TTC549 (cell line): ENCODE measurements around the gene PAX6.

Experiments
- FAIRE-seq: peaks from 2 replicates; lab custom pipeline; 2012; peaks lifted over from hg19 to GRCh38; lab: Jason Lieb, UNC

Gene PAX6

GRCh38 chr11:31810779-31811647, at the start of gene PAX6:
Gene PAX6 (minus strand): TSS chr11:31811322. CDS start chr11:31806411, 4,911 bp downstream.
- no peak for FAIRE-seq

DNA sequence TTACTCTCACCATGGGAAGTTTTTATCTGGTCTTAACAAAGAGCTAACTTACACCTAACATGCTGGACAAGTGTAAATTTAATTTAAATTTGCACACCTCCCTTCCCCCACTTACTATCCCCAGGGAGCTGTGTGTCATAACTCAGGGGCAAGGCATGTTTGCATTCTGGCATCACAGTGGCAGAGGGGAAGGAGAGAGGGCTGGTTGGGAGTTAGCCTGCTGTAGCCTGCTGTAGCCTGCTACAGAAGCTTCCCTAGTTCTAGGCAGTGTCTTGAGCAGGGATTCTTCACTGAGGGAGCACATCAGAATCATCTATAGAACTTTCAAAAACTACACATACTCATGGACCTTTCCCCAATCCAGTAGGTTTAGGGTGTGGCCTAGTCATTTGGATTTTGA, 49.3 kb upstream of the PAX6 start:
- no peak for FAIRE-seq

GRCh38 chr11:31856248-31856647, 45.1 kb upstream of the PAX6 start:
- FAIRE-seq = no peak

GRCh38 chr11:31855466-31855865, 44.3 kb upstream of the PAX6 start:
- no peak for FAIRE-seq

- no peak for FAIRE-seq
Observed at GRCh38 chr11:31850365-31850764, 39.2 kb upstream of the PAX6 start.

DNA sequence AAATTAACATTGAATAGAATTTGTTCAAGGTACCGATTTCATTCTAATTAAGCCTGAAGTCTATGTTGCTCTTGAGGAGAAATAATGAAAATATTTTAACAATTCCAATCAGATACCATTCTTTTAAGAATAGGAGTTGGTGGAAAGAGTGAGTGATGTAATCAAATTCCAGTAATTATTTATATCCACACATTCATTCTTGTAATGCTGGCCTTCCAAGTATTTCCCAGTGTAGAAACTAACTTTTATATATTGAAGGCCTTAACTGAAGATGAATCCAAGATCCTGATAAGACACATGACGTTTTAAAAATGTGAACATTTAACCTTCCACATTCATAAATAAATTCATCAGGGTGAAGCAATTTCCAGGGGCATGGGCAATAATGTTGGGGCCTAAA, 36.6 kb upstream of the PAX6 start:
- FAIRE-seq = no peak

GRCh38 chr11:31845331-31845730, 34.2 kb upstream of the PAX6 start:
- FAIRE-seq = no peak

DNA sequence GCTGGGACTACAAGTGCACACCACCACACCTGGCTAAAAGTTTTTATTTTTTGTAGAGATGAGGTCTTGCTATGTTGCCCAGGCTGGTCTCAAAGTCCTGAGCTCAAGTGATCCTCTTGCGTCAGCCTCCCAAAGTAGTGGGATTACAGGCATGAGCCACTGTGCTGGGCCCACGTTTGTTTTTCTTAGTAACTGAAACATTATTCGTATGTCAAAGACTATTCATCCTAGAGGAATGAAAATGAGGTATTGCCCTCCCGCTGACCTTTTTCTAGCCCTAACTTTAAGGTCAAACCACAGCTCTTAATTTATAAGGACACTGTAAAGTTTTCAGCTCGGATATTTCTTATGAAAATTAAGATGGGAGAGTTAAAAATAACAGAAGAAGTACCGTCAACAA, 33.2 kb upstream of the PAX6 start:
- no peak for FAIRE-seq

GRCh38 chr11:31841435-31841834, 30.3 kb upstream of the PAX6 start:
- no peak for FAIRE-seq

- no peak for FAIRE-seq
Observed at GRCh38 chr11:31834237-31834636, 23.1 kb upstream of the PAX6 start.

- no peak for FAIRE-seq
Observed at GRCh38 chr11:31830406-31830805, 19.3 kb upstream of the PAX6 start.

- no peak for FAIRE-seq
Observed at GRCh38 chr11:31828217-31828616, 17.1 kb upstream of the PAX6 start.

DNA sequence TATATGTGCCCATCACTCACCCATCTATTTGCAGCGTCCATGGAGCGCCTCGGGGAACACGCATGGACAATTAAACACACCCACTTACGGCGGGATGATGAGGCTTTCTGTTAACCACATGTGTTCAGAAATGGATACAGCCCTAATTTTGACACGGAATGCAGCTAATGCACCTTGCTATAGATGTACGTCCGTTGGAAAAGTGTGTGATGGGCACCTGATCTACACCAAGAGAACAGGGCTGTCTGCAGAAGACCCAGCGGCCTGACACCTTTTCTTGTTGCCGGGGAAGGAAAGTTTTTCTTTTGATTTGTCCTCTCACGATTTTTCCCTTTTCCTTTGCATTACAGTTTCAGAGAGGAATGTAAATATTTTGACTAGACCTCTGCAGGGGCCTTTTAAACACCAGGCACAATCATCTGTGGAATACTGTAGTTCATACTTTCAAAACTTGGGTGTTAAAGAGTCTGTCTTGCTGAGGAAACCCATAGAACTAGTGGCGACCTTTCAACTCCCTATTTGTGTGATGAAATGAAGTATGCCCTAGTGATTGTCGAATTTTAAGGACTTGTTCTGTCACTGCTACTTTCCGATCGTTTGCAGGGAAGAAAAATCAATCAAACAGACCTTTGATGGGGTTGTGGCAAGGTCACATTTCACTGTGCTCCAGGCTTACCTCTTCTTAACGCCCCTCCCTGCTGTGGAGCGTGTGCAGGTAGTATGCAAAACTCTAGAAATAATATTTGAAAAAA, 16.5 kb upstream of the PAX6 start:
- FAIRE-seq = no peak

- FAIRE-seq = no peak
Observed at GRCh38 chr11:31826536-31827438, 15.7 kb upstream of the PAX6 start.

- FAIRE-seq = no peak
Observed at GRCh38 chr11:31825838-31826484, 14.8 kb upstream of the PAX6 start.

GRCh38 chr11:31824879-31825837, 14.0 kb upstream of the PAX6 start:
- FAIRE-seq = no peak

GRCh38 chr11:31824332-31824878, 13.3 kb upstream of the PAX6 start:
- FAIRE-seq = no peak

DNA sequence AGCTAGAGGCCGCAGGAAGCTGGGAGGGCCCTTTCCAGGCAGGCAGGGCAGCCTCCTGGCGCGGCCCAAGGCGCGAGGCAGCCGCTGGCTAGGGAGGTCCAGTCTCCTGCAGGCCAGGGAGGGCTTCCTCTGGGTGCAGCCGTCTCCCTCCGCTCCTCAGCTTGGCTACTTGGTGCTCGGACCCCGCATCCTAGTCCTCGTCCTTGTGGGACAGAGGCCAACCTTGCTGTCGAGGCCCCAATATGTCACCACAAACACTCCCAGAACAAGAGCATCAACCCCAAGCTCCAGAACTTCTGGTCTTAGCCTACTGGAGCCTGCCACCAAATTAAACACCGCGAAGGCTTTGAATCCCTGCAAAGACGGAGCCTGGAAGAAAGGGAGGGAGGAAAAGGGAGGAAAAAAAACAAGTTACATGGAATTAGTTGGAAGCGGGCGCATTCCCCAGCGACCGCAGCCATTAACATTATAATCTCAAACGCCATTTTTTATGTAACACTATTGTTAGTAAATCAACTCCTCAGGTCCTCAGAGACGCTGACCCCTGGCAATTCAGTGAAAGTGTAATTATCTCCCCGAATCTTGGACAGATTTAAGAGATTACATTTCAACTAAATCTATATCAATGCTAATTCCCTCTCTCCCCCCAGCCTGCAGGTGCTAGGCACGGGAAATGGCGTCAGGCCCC, 12.7 kb upstream of the PAX6 start:
- FAIRE-seq = no peak

DNA sequence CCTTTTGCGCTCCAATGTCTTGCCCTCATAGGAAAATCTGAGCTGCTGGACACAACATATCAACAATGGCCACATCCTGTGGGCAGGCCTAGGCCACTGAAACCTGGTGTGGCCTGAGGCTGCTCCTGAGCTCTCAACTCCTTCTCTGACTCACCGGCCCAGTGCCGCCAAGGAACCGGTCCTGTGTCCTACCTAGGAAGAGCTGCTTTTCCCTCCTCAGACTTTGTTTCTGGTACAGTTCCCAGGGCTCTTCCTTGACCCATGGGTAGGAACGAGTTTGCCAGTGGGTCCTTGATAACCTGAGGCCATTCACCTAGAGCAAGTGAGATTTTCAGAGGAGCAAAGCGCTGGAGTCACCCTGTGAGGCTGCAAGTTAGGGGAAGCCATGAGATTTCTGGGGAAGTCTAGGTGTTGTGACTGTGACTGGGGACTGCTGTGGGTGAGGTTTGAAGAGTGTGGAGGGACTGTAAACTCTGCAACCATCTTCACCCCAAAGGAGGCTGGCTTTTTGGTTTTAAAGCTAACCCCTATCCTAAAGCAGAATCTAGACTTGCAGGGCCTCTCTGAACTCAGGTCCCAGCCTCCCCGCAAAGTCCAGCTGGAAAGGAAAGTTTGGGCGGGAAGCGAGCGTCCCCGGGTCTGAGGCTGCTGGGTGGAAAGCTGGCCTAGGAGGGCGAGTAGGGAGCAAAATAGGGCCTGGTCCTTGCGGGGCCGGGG, 12.0 kb upstream of the PAX6 start:
- no peak for FAIRE-seq
